ENCODE measurements around the gene OR1F1. TPM values are rescaled to one million over a fixed set of nuclear protein-coding genes. Genes with fewer than 3 reads are reported as not detected.

OR1F1 gene
- total and polyA plus RNA-seq, 9 of the 15 experiments (the other 6 are each of a cell fraction or from before 2014, with no cell fraction given), result 0.15 to 0.61 (median 0.35) TPM; not detected in 3

- TF ChIP-seq TGIF2 (CRISPR knock-in tag; IDR thresholded peaks at IDR 0.05) (no peak), ZC3H4 (CRISPR knock-in tag; IDR thresholded peaks at IDR 0.05; ENCODE audit: borderline replicate concordance) (no peak), BMI1 (IDR thresholded peaks at IDR 0.05; ENCODE audit: low read length) (no peak), SNRNP70 (optimal IDR thresholded peaks at IDR 0.05; ENCODE audit: low read depth, low read length) (no peak), ZKSCAN8 (CRISPR knock-in tag; IDR thresholded peaks at IDR 0.05) (no peak), NKRF (IDR thresholded peaks at IDR 0.05; ENCODE audit: borderline replicate concordance) (peak; percentile 41; the same call in 1 of the 2 replicates), ZNF324 (CRISPR knock-in tag; IDR thresholded peaks at IDR 0.05) (no peak), KDM4B (IDR thresholded peaks at IDR 0.05; ENCODE audit: borderline replicate concordance in 2 of 2, low read depth in 1 of 2) (no peak), CREM (IDR thresholded peaks at IDR 0.05; ENCODE audit: low read depth) (no peak), SMAD2 (IDR thresholded peaks at IDR 0.05; ENCODE audit: low read depth, low read length) (no peak), SMARCC2 (IDR thresholded peaks at IDR 0.05; ENCODE audit: low read depth) (no peak), KAT8 (IDR thresholded peaks at IDR 0.05; ENCODE audit: low read depth) (no peak), MBD1 (CRISPR knock-in tag; IDR thresholded peaks at IDR 0.05) (no peak), ILF3 (IDR thresholded peaks at IDR 0.05; ENCODE audit: borderline replicate concordance) (no peak), BHLHE40 (IDR thresholded peaks at IDR 0.05; ENCODE audit: low read length) (peak; percentile 30; the same call in 1 of the 2 replicates), ZNF764 (CRISPR knock-in tag; IDR thresholded peaks at IDR 0.05; ENCODE audit: low read depth) (0 out of 2 replicates have a peak, but pooled peaks have one; percentile 43), TAF15 (IDR thresholded peaks at IDR 0.05; ENCODE audit: low read depth, low read length) (no peak), HNRNPL (IDR thresholded peaks at IDR 0.05; ENCODE audit: low read depth, low read length) (no peak), NELFE (IDR thresholded peaks at IDR 0.05; ENCODE audit: insufficient read depth, insufficient read length) (no peak), NR2C1 (IDR thresholded peaks at IDR 0.05) (no peak), NR2C1 (tag; IDR thresholded peaks at IDR 0.05) (no peak), PRDM10 (IDR thresholded peaks at IDR 0.05; ENCODE audit: partially characterized antibody) (no peak), MTA2 (IDR thresholded peaks at IDR 0.05; ENCODE audit: low read depth) (no peak)
Observed at GRCh38 chr16:3173892-3174617, 13.9 kb upstream of the OR1F1 start (continued).
